H1 (cell line): ENCODE data around the gene NPR2. TPM values are rescaled to one million over a fixed set of nuclear protein-coding genes. Genes with fewer than 3 reads are reported as not detected.
A peak's percentile ranks its signal among the peaks of the same experiment; 100 is the strongest.

Experiments used
- CTCF ChIA-PET: fragments of 300-600 bp; sonication (Branson Sonifier 250); formaldehyde crosslinking; loops from one replicate; lab custom pipeline; 2021; ENCODE audit not compliant: partially characterized antibody; lab: Charles Lee
- POLR2A ChIA-PET: fragments of 300-600 bp; sonication (Branson Sonifier 250); formaldehyde crosslinking; loops from one replicate; lab custom pipeline; 2021; ENCODE audit warnings: inconsistent platforms; ENCODE audit not compliant: partially characterized antibody; lab: Charles Lee
- DNase-seq, 2 experiments: peaks; one replicate each; pipeline versions ENCODE4 v3.0.0 to v3.0.0-alpha.2; 2010 to 2022; ENCODE audit warnings: low spot score in 2 of 2, low read depth in 1 of 2, mixed read lengths in 1 of 2
- FAIRE-seq: peaks from 2 replicates; lab custom pipeline; 2011; peaks lifted over from hg19 to GRCh38; lab: Jason Lieb, UNC
- H2AFZ ChIP-seq: 2 replicates; pipeline ENCODE4 v1.8.1; 2012; ENCODE audit warnings: low read length, inconsistent platforms
- H2AK5ac ChIP-seq: 2 replicates; pipeline ENCODE4 v1.6.1; 2013; ENCODE audit warnings: low read depth, low read length
- H2BK120ac ChIP-seq: replicated peaks from 2 replicates; pipeline ENCODE3; 2013; ENCODE audit warnings: low read depth, low read length, inconsistent platforms
- H2BK12ac ChIP-seq: 2 replicates; pipeline ENCODE4 v1.6.1; 2013; ENCODE audit warnings: low read depth, low read length
- H2BK15ac ChIP-seq: 2 replicates; pipeline ENCODE4 v1.6.1; 2013; ENCODE audit warnings: low read length
- H2BK20ac ChIP-seq: 2 replicates; pipeline ENCODE4 v1.6.1; 2013; ENCODE audit warnings: low read length
- H2BK5ac ChIP-seq: 2 replicates; pipeline ENCODE4 v1.6.1; 2013; ENCODE audit warnings: low read depth, low read length
- H3K14ac ChIP-seq: 2 replicates; pipeline ENCODE4 v1.6.1; 2013; ENCODE audit warnings: inconsistent platforms; ENCODE audit not compliant: insufficient read length
- H3K18ac ChIP-seq: 2 replicates; pipeline ENCODE4 v1.6.1; 2013; ENCODE audit warnings: low read length; ENCODE audit errors: extremely low read depth
- H3K23ac ChIP-seq: 2 replicates; pipeline ENCODE4 v1.6.1; 2013; ENCODE audit warnings: inconsistent platforms; ENCODE audit not compliant: insufficient read length
- H3K23me2 ChIP-seq: 2 replicates; pipeline ENCODE4 v1.6.1; 2013; ENCODE audit warnings: low read depth, low read length
- H3K27ac ChIP-seq: 2 replicates; pipeline ENCODE4 v1.6.1; 2011; ENCODE audit warnings: low read depth, low read length, inconsistent platforms
- H3K27me3 ChIP-seq, 4 experiments: replicated peaks in 1 of 4; 1 replicate in 1 of 4; 2 replicates in 3 of 4; pipeline versions ENCODE4 v1.6.1 to v1.8.1; 2011 to 2013; ENCODE audit warnings: low read length in 3 of 4, mild to moderate bottlenecking in 3 of 4, inconsistent platforms in 2 of 4, mixed read lengths in 2 of 4, moderate library complexity in 1 of 4; ENCODE audit not compliant: control insufficient read depth in 3 of 4, insufficient read depth in 3 of 4; ENCODE audit errors: extremely low read depth in 1 of 4
- H3K36me3 ChIP-seq, 4 experiments: 2 replicates each; pipeline versions ENCODE4 v1.6.1 to v1.8.1; 2011 to 2013; ENCODE audit warnings: mild to moderate bottlenecking in 4 of 4, low read length in 3 of 4, moderate library complexity in 2 of 4, control low read depth in 1 of 4, inconsistent platforms in 1 of 4; ENCODE audit not compliant: insufficient read depth in 4 of 4, control insufficient read depth in 2 of 4
- H3K4ac ChIP-seq: replicated peaks from 2 replicates; pipeline ENCODE3; 2013; ENCODE audit warnings: low read length, low read depth, mixed read lengths, inconsistent platforms; ENCODE audit not compliant: insufficient read length
- H3K4me1 ChIP-seq, 4 experiments: replicated peaks in 1 of 4; 1 replicate in 1 of 4; 2 replicates in 3 of 4; pipeline versions ENCODE4 v1.6.1 to v1.8.1; 2011 to 2013; ENCODE audit warnings: low read length in 3 of 4, inconsistent platforms in 2 of 4, mixed read lengths in 1 of 4; ENCODE audit not compliant: insufficient read depth in 4 of 4, control insufficient read depth in 3 of 4
- H3K4me2 ChIP-seq, 2 experiments: 2 replicates each; pipeline versions ENCODE4 v1.6.1 to v1.8.1; 2011 to 2013; ENCODE audit warnings: low read depth in 2 of 2, low read length in 2 of 2, control low read depth in 1 of 2, inconsistent platforms in 1 of 2, mild to moderate bottlenecking in 1 of 2; ENCODE audit not compliant: insufficient read depth in 1 of 2
- H3K4me3 ChIP-seq, 4 experiments: fragments of 200-600, 300-600 bp in 1 of 4; sonication (generic), shearing (Covaris generic), sonication (Bioruptor Twin) in 1 of 4; 2 replicates each; pipeline versions ENCODE4 v1.5.1 to v1.8.1; 2011 to 2016; ENCODE audit warnings: low read length in 4 of 4, low read depth in 3 of 4, control low read depth in 2 of 4, inconsistent platforms in 2 of 4, mild to moderate bottlenecking in 2 of 4, mixed read lengths in 1 of 4, moderate library complexity in 1 of 4; ENCODE audit not compliant: insufficient read depth in 2 of 4; ENCODE audit errors: extremely low read depth in 1 of 4
- H3K56ac ChIP-seq: replicated peaks from 2 replicates; pipeline ENCODE3; 2013; ENCODE audit warnings: low read depth, mild to moderate bottlenecking, mixed read lengths, low read length, inconsistent platforms; ENCODE audit not compliant: insufficient read length
- H3K79me1 ChIP-seq: 2 replicates; pipeline ENCODE4 v1.6.1; 2013; ENCODE audit warnings: low read depth, low read length, control low read depth
- H3K79me2 ChIP-seq, 2 experiments: 2 replicates each; pipeline versions ENCODE4 v1.6.1 to v1.8.1; 2012 to 2013; ENCODE audit warnings: low read length in 2 of 2, mild to moderate bottlenecking in 2 of 2, inconsistent platforms in 1 of 2; ENCODE audit not compliant: insufficient read depth in 2 of 2, control insufficient read depth in 1 of 2
- H3K9ac ChIP-seq, 4 experiments: replicated peaks in 1 of 4; 1 replicate in 1 of 4; 2 replicates in 3 of 4; pipeline versions ENCODE4 v1.6.1 to v1.8.1; 2011 to 2013; ENCODE audit warnings: low read depth in 3 of 4, low read length in 3 of 4, control low read depth in 2 of 4, mild to moderate bottlenecking in 2 of 4, moderate library complexity in 2 of 4, inconsistent platforms in 1 of 4; ENCODE audit errors: extremely low read depth in 1 of 4
- H3K9me3 ChIP-seq, 2 experiments: 2 replicates each; pipeline versions ENCODE4 v1.6.1 to v1.8.1; 2012 to 2013; ENCODE audit warnings: mild to moderate bottlenecking in 2 of 2, moderate library complexity in 2 of 2, control low read depth in 1 of 2, inconsistent platforms in 1 of 2, low read depth in 1 of 2, low read length in 1 of 2, mixed read lengths in 1 of 2; ENCODE audit not compliant: insufficient read depth in 2 of 2
- H4K20me1 ChIP-seq, 2 experiments: replicated peaks in 1 of 2; 2 replicates each; pipeline versions ENCODE3 to v1.8.1; 2011 to 2013; ENCODE audit warnings: inconsistent platforms in 2 of 2, low read length in 2 of 2, mild to moderate bottlenecking in 1 of 2; ENCODE audit not compliant: insufficient read depth in 2 of 2, control insufficient read depth in 1 of 2
- H4K5ac ChIP-seq: 2 replicates; pipeline ENCODE4 v1.6.1; 2013; ENCODE audit warnings: low read length, low read depth, mixed read lengths, inconsistent platforms; ENCODE audit not compliant: insufficient read length
- H4K8ac ChIP-seq: 2 replicates; pipeline ENCODE4 v1.8.0; 2013; ENCODE audit warnings: mild to moderate bottlenecking, moderate library complexity, low read length, inconsistent platforms; ENCODE audit not compliant: insufficient read depth; ENCODE audit errors: extremely low read depth
- H4K91ac ChIP-seq: replicated peaks from 2 replicates; pipeline ENCODE3; 2013; ENCODE audit warnings: low read length, mixed read lengths, inconsistent platforms; ENCODE audit not compliant: insufficient read length
- CTBP2 ChIP-seq: IDR thresholded peaks from 2 replicates; pipeline ENCODE4 v1.7.0; 2011; ENCODE audit warnings: borderline replicate concordance, mild to moderate bottlenecking, moderate library complexity, mixed read lengths, low read length; ENCODE audit not compliant: insufficient read depth, insufficient read length
- KDM5A ChIP-seq: fragments of 200-600 bp; IDR thresholded peaks from 2 replicates; pipeline ENCODE4 v1.7.1; 2012; ENCODE audit warnings: mild to moderate bottlenecking, low read length, inconsistent platforms, mixed read lengths
- WGBS, 2 experiments: shearing (Covaris generic) in 1 of 2; methylation state at CpG; one replicate each; pipeline versions ENCODE4 v1.1.6 to v1.1.7; 2013 to 2015; ENCODE audit warnings: low lambda C conversion rate in 2 of 2, mixed read lengths in 2 of 2, inconsistent platforms in 1 of 2, low coverage in 1 of 2, missing lambda C conversion rate in 1 of 2; ENCODE audit not compliant: insufficient replicate concordance in 2 of 2, insufficient coverage in 1 of 2, insufficient read length in 1 of 2; ENCODE audit errors: extremely low coverage in 1 of 2, missing lambda C conversion rate in 1 of 2; 5-methylcytosine and 5-hydroxymethylcytosine counted together
- polyA plus RNA-seq, 7 experiments: library from polyadenylated mRNA; depleted of rRNA in 3 of 7; stranded (reverse) in 5 of 7; unstranded in 2 of 7; fragments of >200 nt in 5 of 7; fragments of 200-250 nt in 2 of 7; gene quantifications; 1 replicate in 5 of 7; 2 replicates in 1 of 7; 4 replicates in 1 of 7; pipeline versions ENCODE4 v1.2.1 to v1.2.3, GENCODE V29; 2011 to 2013; ENCODE audit warnings: missing spikeins in 2 of 7, mixed read lengths in 2 of 7
- total RNA-seq: library from RNA; stranded (reverse); fragmentation: NEBNext Ultra II Directional; extraction: Animal tissue kit (Norgen Biotek cat#: 25700); gene quantifications from 2 replicates; pipeline ENCODE4 v1.2.1, GENCODE V29; 2021

NPR2 gene
- total and polyA plus RNA-seq, 2 of the 8 experiments (the other 6 are each of a cell fraction or from before 2014, with no cell fraction given): 11.0 to 17.0 TPM

DNA sequence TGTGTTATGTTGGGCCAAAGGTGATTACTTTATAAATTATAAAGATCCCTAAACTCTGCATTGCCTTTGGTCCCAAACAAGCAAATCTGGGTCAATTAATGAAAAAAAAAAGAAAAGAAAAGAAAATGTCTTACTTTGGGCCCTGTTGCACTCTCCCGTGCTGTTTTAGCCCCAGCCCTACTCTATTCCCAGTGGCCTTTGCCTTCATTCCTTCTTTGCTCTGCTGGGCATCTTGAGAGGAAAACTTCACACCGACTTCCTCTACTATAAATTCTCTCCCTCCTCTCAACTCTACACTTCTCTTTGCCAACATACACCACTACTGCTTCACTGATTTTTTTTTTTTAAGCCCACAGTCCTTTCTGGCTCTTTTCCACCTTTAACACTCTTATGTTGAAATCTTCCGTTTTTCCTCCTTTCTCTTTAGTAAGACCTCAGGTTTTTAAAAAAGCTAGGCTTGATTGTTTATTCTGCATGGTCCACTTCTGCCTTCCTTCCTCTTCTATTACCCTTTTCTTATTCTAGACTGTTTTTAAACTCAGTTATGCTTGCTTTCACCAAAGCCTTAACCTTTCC lies 32.8 kb upstream of the NPR2 start:
- no peak overlapping the region for H3K27ac ChIP-seq
- no peak overlapping the region for H3K56ac ChIP-seq
- no peak overlapping the region for H2AK5ac ChIP-seq
- no peak overlapping the region for H3K4ac ChIP-seq
- POLR2A ChIA-PET: interaction anchor here (0.5 to 2.1 kb wide), 3 partner anchors 9 to 120 kb away, joined by 3 to 8 read pairs (median 5); partner anchors contain the start of genes GBA2 and RGP1
- FAIRE-seq (no peak), DNase-seq (no peak)
- H4K8ac ChIP-seq: no peak overlapping the region
- TF ChIP-seq CTBP2 (no peak), KDM5A (no peak)
- H3K14ac ChIP-seq: no peak overlapping the region
- H3K18ac ChIP-seq: no peak overlapping the region
- H3K23ac ChIP-seq: no peak overlapping the region
- no peaks in the 10 kb centered on the region for H3K27me3 ChIP-seq
- H3K79me1 ChIP-seq: no peaks in the 10 kb centered on the region
- H2BK120ac ChIP-seq: no peak overlapping the region
- H2AFZ ChIP-seq: no peak overlapping the region
- H2BK20ac ChIP-seq: no peak overlapping the region
- H2BK5ac ChIP-seq: no peak overlapping the region
- peak overlapping the region in 1 of 4 experiments; percentile 92; a peak in 2 of 8 replicates for H3K4me3 ChIP-seq
- no peaks in the 10 kb centered on the region for H3K9me3 ChIP-seq
- H3K23me2 ChIP-seq: no peaks in the 10 kb centered on the region; the same call in 1 of the 2 replicates
- peaks cover 0 to 24% of the 10 kb centered on the region in 2 experiments; a peak in 2 of 4 replicates for H3K79me2 ChIP-seq
- no peak overlapping the region for H3K9ac ChIP-seq
- no peak overlapping the region for H4K5ac ChIP-seq
- no peak overlapping the region for H2BK12ac ChIP-seq
- 90% methylated on average over 3 of the region's 3 CpGs; no CpG with 5 or more reads in 1 of the 2 experiments for WGBS, 2 experiments
- H3K36me3 ChIP-seq: peaks cover 0 to 4% (median 2%) of the 10 kb centered on the region in 4 experiments; a peak in 3 of 8 replicates
- H3K4me2 ChIP-seq: peak overlapping the region in 1 of 2 experiments; percentile 90; a peak in 1 of 4 replicates
- CTCF ChIA-PET: interaction anchor here (0.7 to 0.9 kb wide), 2 partner anchors 10 to 96 kb away, joined by 3 read pairs; no protein-coding TSS in a partner anchor
- H2BK15ac ChIP-seq: no peak overlapping the region
- no peak overlapping the region for H4K91ac ChIP-seq
- peaks cover 0 to 5% (median 0%) of the 10 kb centered on the region in 4 experiments; a peak in 2 of 7 replicates for H3K4me1 ChIP-seq
- H4K20me1 ChIP-seq: no peaks in the 10 kb centered on the region
